Lower leg skin (tissue), 4 donors: Measurements from ENCODE around the gene ABCD1. TPM values are rescaled to one million over a fixed set of nuclear protein-coding genes. Genes with fewer than 3 reads are reported as not detected.
A peak's percentile ranks its signal among the peaks of the same experiment; 100 is the strongest.

Source experiments
- DNase-seq, 2 donors: peaks; one replicate each; pipeline ENCODE4 v3.0.0-alpha.2; 2019; ENCODE audit warnings: low spot score in 2 of 2
- H3K4me3 ChIP-seq: fragments of 200-600 bp; sonication (generic); 2 replicates; pipeline ENCODE4 v1.5.1; 2017; ENCODE audit warnings: mild to moderate bottlenecking, low read depth; ENCODE audit not compliant: poor library complexity, severe bottlenecking
- POLR2A ChIP-seq, 2 donors: fragments of 450-650 bp; IDR thresholded peaks; one replicate each; pipeline ENCODE4 v1.6.1; 2016 to 2017; ENCODE audit warnings: antibody characterized with exemption in 2 of 2, mild to moderate bottlenecking in 1 of 2, moderate library complexity in 1 of 2
- WGBS, 2 donors: methylation state at CpG; one replicate each; pipeline ENCODE4 v1.1.5; 2018; 5-methylcytosine and 5-hydroxymethylcytosine counted together
- intact Hi-C: fragments of 100-400 bp; cut with DNase I; formaldehyde crosslinking; loops from one replicate; pipeline ENCODE4 v1.15.0; 2023; ENCODE audit warnings: low total_unique reads
- total RNA-seq, 4 donors: library from RNA; depleted of rRNA; stranded (reverse); fragments of >200 nt; gene quantifications; one replicate each; pipeline ENCODE4 v1.1.0, GENCODE V29; 2016
- TF ChIP-seq, protein P1 (sequence below), 3 donors: fragments of 450-650 bp; IDR thresholded peaks; one replicate each; pipeline ENCODE4 v1.5.1; 2016; ENCODE audit warnings: antibody characterized with exemption in 3 of 3, mild to moderate bottlenecking in 3 of 3, moderate library complexity in 2 of 3

ABCD1 gene
- total RNA-seq, 4 donors from 2014 or later, result 5.0 to 9.3 (median 7.4) TPM

DNA sequence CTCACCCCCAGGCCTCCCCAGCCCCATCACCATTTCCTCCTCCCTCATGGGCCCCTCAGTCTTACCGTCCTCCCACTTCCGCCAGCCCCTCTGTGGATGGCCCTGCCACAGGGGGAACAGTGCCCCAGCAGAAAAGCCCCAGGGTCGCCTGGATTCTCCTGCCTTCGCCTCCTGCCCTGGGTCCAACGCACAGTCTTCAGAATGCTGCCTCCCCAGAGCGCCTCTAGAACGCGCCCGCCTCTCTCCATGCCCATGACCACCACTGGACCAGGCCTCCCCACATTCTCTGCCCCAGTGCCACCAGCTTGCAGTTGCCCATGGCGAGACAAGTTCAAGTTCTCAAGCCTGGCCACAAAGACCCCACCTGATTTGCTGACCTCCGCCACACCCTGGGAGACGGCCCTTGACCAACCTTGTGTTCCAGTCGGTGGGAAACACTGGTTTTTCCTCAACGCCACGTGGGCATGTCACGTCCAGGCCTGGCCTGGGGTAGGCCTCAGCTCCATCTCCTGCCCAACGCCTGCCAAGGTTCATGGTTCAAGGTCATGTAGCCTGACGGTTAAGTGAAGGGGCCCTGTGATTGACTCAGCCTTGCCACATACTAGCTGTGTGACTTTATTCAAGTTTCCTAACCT lies 38.8 kb downstream of the ABCD1 start:
- TF ChIP-seq POLR2A (IDR thresholded peaks at IDR 0.05), result no peak
- TF ChIP-seq, protein P1, sequence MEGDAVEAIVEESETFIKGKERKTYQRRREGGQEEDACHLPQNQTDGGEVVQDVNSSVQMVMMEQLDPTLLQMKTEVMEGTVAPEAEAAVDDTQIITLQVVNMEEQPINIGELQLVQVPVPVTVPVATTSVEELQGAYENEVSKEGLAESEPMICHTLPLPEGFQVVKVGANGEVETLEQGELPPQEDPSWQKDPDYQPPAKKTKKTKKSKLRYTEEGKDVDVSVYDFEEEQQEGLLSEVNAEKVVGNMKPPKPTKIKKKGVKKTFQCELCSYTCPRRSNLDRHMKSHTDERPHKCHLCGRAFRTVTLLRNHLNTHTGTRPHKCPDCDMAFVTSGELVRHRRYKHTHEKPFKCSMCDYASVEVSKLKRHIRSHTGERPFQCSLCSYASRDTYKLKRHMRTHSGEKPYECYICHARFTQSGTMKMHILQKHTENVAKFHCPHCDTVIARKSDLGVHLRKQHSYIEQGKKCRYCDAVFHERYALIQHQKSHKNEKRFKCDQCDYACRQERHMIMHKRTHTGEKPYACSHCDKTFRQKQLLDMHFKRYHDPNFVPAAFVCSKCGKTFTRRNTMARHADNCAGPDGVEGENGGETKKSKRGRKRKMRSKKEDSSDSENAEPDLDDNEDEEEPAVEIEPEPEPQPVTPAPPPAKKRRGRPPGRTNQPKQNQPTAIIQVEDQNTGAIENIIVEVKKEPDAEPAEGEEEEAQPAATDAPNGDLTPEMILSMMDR (IDR thresholded peaks at IDR 0.05), result no peak
- intact Hi-C loops, result loop anchor here (5.0 kb wide), 1 partner anchor 189 kb away; no protein-coding TSS in a partner anchor
- no peak for DNase-seq
- no peak overlapping the region for H3K4me3 ChIP-seq
- WGBS, 2 donors, result 84 to 88% methylated on average over 13 to 18 of the region's 18 CpGs

DNA sequence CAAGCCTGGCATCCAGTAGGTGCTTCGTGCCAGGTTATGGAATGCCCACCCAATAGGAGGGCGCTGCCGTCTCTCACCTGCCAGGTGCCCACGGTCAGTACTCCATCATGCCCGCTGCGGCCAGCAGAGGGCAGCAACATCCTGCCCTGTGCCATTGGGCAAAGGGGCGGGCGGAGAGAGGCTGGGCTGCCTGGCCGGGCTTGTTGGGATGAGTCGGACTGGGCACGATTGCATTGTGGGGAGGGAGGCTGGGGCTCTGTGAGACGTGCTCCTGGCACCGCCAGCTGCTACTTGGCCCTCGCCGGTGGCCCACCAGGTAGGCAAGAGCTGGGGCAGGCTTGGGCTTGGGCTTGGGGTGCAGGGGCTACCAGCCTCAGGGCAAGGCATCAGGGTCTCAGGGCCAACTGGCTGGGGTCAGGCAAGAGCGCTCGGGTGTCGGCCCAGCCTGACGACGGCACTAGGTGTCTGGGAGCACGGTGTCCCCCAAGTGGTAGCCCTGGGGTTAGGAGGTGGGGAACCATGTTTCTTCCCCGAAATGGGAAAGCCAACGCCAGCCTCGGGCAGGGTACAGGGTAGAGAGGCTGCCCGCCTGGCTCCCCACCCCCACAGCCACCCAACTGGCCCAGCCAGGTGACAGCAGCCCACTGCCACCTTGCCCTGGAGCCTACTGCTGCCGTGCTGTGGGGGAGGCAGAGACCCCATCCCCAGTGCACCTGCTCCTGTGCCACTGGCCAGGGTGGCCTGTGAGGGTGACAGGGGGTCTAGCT lies 39.5 kb downstream of the ABCD1 start, which contains the start of gene PLXNB3:
TSS of gene PLXNB3 (plus strand) at position 261 of the 767 bp plus-strand sequence. CDS start 1,287 bp downstream, outside the sequence.
- DNase-seq, result peak; percentile 69 to 93

DNA sequence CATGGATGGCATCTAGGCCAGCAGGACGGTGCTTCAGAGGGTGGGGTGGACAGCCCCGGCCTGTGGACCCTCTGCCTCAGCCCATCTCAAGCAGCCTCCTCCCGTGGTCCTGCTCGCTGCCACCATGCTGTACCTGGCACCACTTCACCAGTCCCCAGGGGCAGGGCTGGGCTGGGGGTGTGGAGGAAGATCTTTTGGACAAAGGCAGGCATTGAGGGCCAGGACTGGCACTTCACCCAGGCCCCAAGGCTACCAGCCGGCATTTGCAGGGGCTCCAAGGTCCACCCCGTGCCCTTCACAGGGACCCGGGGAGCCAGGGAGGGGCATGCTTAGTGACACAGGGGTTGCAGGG lies 40.1 kb downstream of the ABCD1 start:
- no peak overlapping the region for H3K4me3 ChIP-seq
- intact Hi-C loops, result loop anchor here (5.0 kb wide), 1 partner anchor 188 kb away; no protein-coding TSS in a partner anchor
- TF ChIP-seq POLR2A (IDR thresholded peaks at IDR 0.05), result no peak
- DNase-seq, result no peak
- WGBS, 2 donors, result 58 to 80% methylated on average over 1 to 7 of the region's 7 CpGs

More for the DNA sequence above, 39.5 kb downstream of the ABCD1 start, which contains the start of gene PLXNB3:
- TF ChIP-seq POLR2A (IDR thresholded peaks at IDR 0.05), result no peak
- TF ChIP-seq, protein P1 (IDR thresholded peaks at IDR 0.05), result peak in 1 of 3 donors; percentile 62
- WGBS, 2 donors, result 24 to 31% methylated on average over 6 to 20 of the region's 26 CpGs
- intact Hi-C loops, result loop anchor here (5.0 kb wide), 1 partner anchor 188 kb away; no protein-coding TSS in a partner anchor
- H3K4me3 ChIP-seq, result no peak within 1 kb of the TSS

DNA sequence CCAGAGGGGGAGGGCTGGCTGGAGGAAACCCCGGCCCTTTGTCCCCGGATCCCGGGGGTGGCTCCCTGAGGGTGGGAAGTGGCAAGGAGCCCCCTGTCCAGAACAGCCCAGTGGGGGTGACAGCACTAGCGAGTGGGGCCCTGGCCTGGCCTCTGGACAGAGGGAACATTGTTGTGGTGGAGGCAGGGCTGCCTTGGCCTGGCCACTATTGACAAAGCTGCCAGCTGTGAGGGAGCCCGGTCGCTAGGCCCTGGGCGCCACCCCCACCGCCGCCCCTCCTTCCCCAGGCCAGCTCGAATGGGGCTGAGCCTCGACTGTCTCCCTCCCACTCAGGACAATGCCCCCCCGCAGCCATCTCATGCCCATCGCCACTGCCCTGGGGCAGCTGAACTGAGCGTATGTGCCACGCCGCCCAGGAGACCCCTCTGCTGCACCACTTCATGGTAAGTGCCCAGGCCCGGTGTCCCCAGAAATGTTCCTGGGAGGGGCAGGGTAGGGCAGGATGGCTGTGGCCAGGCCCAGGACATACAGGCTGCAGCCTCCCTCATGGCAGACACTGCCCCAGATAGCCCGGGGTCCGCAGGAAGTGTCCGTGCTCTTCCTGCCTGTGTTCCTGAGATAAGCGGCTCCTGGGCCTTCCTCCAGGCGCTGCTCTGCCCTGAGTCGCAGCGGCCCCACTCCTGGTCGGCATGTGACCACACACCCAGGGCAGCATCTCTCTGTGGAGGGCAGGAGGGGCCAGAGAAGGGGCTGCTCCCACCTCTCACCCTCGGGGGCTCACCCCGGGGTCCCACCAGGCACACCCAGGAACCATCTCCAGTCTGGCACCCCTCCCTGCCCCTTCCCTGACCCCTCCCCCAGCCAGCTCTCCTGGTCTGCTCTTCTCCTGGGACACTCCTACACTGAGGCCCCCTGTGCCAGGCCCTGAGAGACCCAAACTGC lies 40.8 kb downstream of the ABCD1 start:
- H3K4me3 ChIP-seq, result no peak overlapping the region
- WGBS, 2 donors, result 55 to 70% methylated on average over 4 to 25 of the region's 27 CpGs
- no peak for TF ChIP-seq POLR2A (IDR thresholded peaks at IDR 0.05)
- TF ChIP-seq, protein P1 (IDR thresholded peaks at IDR 0.05), result no peak
- no peak for DNase-seq
- intact Hi-C loops, result no loop called here

DNA sequence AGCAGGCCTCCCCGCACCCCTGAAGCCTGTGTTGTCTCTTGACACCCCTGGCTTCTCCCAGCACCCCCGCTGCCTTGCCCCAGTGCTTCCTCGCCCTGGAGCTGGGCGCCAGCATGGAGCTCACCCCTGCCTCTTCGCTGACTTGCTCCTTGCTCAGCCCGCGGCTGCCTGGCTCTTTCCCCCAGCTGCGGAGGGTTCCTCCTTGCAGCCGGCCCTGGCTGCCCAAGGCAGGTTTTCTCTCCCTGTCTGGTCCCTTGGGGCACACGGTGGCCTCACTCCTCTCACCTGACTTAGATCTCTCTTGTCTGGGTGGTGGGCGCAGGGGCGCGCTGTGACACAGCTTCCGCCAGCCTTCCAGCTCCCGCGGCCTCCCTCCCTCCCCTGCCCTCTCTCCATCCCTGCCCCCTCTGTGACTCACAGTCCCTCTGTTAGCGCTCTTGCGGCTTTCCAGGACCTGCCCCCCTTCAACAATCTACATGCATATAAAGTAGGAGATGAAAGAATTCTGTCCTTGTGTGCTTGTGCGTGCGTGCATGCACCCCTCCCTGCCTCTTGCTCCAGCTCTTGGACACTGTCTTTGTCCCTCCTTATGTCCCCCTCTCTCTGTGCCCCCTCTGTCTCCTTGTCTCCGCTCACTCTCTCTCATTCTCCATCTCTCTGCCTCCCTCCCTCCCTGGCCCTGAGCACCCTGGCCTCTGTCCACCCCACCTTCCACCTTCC lies 41.6 kb downstream of the ABCD1 start:
- intact Hi-C loops, result no loop called here
- 33 to 61% methylated on average over 12 to 21 of the region's 21 CpGs for whole genome bisulfite sequencing, 2 donors
- no peak for DNase-seq
- TF ChIP-seq, protein P1 (IDR thresholded peaks at IDR 0.05), result no peak
- TF ChIP-seq POLR2A (IDR thresholded peaks at IDR 0.05), result no peak
- no peak overlapping the region for H3K4me3 ChIP-seq
